ELF-1 (cell line): ENCODE data around the gene ATP6V1G1.

ENCODE experiments used
- DNase-seq: peaks from one replicate; pipeline ENCODE4 v3.0.0-alpha.2; 2016; ENCODE audit warnings: low read depth, low spot score

The ATP6V1G1 gene

DNA sequence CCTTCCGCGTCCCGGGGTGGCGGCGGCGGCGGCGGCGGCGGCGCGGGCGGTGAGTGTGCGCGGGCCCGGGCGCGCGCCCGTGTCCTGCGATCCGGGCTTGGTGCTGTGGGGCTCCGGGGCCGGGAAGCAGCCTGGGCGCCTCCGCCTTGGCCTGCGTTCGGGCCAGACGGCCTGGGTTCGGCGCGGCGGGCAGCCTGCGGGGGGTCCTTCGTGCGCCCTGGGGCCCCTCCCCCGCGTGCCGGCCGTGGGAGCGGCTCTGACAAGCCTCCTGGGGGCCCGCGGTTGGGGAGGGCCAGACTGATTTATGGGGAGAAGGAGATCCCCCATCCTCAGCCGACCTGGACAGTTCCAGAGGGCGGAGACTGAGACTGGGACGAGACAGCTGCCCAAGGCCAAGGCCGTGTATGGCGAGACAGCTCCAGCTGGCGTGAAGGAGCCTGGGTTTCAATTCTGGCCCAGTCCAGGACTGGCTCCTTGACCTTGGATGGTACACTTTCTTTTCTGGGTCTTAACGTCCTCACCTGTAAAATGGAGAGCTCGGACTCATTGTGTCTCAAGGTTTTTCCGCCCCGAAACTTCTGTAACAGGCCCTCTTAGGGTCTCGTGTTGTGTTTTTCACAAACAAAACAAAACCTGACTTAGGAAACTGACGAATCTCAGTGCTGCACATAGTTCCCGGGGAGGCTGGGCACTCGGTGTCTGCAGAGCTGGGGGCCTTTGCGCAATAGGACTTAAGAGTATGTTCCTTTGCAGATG, 24.1 kb downstream of the ATP6V1G1 start:
- DNase-seq: peak; percentile 55

DNA sequence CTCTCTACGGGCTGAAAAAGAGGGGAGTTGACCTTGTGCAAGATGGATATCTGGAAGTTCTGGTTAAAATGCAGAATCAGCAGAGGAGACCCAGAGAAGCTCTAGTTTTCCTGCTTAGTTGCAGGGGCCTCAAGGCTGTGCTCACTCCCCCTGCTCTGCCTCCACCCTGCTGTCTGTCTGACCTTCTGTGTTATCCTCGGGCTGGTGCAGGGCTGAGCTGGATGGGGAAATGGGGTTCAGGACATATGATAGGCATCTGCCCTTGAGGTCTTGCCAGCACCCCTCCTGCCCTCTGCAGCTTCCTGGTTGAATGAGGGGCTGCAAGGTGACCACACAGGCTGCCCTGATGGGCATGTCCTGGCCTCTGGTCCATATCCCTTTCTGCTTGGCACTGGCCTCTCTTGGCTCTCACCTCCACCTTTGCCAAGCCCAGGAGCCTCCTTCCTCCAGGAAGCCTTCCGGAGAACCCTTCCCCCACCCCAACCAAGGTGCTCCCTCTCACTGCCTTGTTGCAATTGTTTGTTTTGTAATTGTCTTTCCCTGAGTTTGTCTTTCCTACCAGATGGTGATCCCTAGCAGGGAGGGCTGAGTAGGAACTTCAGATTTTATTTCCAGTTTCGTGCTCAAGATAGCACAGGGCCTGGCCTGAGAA, 24.8 kb downstream of the ATP6V1G1 start:
- DNase-seq: no peak

DNA sequence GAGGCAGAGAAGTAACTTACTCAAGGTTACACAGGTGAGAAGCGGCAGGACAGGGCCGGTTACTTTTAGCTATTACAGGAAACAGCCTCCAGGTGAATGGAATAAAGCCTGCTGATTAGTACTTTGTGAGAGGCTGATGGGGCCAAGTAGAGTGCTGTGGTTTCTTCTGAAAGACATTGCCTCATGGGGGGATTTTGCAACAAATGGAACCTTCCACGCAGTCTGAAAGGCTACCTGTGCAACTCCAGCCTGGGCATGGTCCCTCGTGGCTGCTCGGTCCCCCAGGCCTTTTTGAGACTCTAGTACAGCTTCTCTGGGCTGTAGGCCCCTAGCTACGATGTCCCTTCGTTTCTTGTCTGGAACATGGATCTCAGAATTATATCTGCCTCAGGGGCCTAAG, 25.5 kb downstream of the ATP6V1G1 start:
- DNase-seq: peak; percentile 18

DNA sequence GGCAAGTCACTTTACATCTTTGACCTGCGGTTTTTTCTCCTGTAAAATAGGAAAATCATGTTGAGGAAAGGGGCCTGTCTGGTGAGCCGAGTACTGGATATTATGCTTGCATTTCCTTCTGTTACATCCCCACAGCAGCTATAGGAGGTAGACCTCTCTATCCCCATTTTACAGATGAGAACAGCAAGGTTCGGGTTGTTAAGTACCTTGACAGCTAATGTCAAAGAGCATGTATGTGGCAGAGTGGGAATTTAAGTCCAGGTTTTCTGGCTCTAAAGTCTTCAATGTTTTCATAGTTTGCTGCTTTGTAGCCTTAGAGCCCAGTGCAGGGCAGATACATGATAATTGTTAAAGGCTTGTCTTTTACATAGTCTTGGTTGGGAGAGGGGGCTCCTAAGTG, 26.4 kb downstream of the ATP6V1G1 start:
- no peak for DNase-seq

DNA sequence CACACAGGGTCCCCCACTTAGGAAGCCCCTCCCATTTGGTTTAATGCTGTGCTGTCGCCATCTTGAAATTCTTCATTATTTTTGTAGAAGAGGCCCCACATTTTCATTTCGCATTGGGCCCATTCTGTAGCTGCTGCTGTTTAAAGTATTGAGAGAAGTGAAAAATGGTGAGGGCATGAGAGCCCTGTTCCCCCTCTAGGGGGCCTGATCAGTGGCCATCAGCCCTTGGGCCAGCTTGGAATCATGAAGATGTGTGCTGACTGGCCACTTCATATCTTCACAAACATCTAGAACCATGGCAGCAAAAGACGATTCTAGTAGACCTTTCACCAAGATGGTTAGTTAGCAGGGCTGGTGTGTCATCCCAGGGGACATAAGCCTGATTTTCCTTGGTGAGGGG, 26.8 kb downstream of the ATP6V1G1 start:
- no peak for DNase-seq

DNA sequence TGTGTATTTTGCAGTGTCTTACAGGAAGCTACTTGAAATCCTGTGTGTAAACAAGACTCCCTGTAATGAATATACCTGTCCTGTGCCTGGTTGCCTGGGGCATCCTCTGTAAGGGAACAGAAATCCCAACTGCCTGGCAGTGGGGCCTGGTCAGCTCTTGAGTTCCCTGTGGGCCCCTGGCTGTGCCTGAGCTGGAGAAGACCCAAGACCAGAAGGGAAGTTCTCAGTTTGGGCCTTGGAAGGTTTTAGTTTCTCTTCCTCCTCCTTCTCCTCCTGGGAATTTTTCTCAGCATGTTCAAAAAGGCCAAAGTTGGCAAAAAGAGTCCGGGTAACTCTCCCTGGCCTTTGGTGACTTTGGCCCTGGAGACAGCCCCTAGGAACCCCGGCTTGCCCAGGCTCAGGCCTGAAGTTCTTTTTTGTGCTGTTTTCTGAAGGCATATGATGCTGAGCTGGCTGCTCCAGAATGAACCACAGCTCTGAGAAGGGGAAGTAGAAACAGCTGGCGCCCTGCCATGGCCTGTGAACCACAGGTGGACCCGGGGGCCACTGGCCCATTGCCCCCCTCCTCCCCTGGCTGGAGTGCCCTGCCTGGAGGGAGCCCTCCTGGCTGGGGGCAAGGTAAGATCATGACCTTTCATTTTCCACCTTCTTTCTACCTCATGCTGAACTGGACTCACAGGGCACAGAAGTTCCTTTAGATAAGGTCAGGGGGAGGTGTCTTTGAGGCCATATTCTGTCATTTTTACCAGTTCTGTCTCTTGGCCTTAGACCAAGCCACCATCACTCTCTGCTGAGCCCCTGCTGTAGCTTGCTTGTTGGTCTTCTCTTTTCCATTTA, 29.3 kb downstream of the ATP6V1G1 start:
- DNase-seq: no peak

DNA sequence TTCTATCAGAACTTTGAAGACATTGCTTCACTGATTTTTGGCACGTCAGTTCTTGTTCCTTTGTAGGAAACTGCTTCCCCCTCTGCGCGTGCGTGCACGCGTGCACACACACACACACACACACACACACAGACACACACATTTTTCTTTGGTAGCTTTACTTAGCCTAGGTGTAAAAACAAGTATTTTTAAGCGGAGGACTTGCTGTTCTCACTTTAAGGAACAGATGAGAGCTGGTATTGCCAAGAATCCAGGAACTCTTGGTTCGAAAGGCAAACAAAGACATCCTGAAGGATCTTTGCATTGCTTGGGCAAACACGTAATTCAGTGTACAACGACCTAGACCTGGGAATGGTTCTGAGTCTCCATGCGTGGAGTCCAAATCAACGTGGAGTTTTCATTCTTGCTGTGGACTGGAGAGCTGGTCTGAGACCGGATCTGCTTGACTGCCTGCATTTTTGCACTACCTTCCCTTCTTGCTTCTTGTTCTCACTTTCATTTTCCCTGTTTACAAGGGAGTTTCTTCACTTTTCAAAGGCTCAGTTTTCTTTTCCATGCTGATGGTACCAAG, 31.7 kb downstream of the ATP6V1G1 start:
- no peak for DNase-seq

DNA sequence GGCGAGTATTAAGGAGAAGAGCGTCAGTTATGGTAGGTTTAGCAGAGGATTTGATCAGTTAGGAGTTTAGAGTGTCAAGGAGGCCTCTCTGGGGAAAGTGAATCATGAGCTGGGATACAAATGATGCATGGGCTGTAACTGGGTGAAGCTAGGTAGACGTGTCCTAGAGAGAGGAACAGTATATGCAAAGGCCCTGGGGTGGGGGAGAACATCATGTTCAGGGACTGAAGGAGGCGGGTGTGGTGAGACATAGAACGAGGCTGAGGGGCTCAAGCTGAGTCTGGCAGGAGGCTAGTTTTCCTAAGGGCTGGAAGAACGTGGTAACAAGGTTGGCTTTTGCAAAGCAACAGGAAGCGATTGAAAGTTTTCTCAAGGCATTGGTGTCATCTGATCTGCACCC, 34.0 kb downstream of the ATP6V1G1 start:
- no peak for DNase-seq

DNA sequence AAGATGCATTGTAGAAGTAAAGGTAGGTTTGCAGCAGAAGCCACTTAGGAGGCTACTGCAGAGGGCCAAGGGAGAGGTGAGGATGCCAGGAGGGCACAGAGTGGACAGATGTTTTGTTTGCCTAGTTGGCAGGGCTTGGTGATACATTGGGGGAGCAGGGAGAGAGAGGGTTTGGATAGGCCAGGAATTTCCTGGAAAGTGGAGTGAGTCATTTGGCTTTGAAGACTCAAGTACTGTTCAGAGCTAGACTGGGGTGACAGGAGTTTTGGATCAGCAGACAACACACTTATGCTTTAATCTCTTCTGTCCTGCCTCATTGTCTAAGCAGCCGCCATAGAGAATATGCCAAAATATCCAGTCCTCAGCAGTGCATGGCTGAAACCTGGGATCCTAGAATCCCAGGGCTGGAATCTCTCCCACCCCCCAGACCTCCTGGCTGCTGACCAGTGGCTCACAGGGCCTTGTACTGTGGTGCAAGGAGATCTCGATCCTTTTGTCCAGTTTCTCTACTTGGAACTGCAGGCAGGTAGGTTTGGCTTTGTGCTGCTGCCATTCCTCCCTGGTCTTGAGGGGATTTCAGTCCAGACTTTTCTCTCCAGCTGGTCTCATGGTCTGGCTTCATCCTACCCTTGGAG, 34.5 kb downstream of the ATP6V1G1 start:
- DNase-seq: no peak

DNA sequence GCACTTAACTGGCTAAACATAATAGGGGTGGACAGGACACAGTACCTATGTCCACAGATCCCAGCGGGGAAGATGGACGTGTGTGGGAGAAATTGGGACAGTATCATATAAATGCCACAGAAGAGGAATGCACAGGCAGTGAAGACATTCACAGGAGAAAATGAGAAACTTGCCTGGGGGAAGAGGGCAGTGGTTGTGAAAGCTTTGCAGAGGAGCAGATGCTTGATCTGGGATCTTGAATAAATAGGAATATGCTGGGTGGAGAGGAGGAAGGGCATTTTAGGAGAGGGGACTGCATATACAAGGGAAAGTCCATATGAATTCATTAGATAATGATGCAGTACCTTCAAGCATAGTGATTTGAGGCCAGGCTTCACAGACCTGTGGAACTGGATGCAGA, 37.1 kb downstream of the ATP6V1G1 start:
- no peak for DNase-seq

DNA sequence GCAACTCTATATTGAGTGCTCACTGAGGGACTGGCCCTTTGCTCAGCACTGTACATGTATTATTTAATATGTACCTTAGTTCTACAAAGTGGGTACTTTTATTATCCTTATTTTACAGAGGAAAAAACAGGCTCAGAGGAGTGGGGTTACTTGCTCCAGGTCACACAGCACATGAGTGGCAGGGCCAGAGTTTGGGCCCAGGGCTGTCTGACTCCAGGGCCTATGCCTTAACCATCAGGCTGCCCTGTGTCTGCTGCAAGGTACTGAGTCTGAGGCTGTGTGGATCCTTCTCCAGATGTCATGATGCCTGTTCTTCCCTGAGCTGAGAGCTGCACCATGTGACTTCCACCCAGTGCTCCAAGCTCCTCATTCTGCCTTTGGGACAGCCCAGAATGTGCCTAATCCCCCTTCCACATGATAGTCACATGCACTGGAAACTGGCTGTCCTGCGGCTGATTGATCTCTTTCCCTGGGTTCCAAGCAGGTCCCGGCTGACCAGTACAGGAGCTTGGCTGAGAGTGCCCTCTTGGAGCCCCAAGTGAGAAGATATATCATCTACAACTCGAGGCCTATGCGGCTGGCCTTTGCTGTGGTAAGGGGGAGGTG, 38.9 kb downstream of the ATP6V1G1 start:
- no peak for DNase-seq

DNA sequence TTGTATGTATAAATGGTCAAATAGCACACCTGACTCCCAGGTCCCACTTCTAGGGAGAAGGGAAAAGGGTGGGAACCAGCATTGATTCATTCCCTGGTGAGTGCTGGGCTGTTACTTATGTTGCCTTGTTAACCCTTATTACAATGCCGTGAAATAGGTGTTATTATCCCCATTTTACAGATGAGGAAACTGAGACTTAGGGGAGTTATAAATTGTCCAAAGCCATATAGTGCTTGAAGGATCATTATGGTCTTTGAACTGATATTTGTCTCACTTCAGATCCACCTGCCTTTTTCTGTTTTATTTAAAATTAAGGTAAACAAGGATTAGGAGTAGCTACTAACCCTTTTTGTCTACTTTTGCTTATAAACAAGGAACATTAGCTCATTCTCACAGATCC, 40.0 kb downstream of the ATP6V1G1 start:
- no peak for DNase-seq

DNA sequence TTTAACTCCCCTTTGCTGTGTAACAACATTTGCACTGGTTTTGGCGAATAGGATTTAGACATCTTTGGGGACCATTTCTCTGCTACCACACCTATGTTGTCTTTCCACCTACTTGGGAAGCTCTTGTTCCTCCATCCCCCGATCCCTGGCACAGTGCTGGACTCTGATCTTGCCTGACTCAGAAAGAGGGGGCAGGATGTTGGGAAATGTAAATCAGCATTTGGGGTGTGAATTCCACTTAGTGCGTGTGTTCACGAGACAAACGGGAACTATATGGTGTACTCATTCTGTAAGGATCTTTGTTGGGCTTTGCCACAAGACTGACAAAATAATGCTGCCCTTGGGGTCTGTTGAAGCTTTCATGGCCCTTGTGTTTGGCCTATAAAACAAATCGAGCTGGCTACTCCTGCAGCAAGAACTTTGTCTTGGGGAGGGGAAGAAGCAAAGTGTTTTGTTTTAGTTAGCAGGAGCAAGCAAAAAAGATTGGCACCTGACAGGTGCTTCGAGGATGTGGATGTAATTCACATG, 42.1 kb downstream of the ATP6V1G1 start:
- DNase-seq: no peak

DNA sequence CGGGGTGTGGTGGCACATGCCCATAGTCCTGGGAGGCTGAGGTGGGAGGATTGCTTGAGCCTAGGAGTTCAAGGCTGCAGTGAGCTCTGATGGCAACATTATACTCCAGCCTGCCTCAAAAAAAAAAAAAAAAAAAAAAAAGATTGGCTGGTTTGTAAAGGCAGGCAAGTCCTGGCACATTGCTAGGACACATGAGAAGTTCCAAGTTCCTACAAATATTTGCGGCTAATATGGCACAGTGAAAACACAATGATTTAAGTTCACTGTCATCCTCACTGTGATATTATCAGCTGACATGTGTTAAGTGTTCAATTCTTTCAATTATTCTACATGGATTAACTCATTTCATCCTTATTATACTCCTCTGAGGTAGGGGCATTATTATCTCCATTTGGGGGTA, 43.6 kb downstream of the ATP6V1G1 start:
- DNase-seq: no peak

DNA sequence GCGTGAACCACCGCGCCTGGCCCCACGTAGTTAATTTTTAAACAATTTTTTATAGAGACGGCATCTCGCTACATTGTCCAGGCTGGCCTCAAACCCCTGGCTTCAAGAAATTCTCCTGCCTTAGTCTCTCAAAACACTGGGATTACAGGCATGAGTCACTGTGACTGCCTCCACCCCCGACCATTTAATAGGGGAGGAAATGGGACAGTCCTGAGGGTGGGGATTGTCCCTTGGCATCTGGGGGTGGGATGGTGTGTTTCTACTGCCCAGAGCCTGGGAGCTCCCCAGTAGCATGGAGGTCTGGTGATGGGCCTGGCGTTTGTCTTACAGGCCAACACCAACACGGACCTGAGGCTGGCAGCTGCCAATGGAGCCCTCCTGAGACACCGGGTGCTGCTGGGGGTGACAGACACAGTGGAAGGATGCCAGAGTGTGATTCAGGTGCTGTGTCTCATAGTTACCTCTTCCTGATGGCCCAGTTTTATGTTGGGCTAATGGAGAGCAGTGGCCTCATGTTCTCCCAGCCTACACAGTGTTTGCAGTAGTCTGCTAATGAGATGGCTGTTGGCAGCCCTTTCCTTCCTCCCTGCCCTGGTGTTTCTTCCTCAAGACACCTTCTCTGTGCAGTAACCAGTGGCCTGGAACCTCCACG, 46.0 kb downstream of the ATP6V1G1 start:
- DNase-seq: no peak

DNA sequence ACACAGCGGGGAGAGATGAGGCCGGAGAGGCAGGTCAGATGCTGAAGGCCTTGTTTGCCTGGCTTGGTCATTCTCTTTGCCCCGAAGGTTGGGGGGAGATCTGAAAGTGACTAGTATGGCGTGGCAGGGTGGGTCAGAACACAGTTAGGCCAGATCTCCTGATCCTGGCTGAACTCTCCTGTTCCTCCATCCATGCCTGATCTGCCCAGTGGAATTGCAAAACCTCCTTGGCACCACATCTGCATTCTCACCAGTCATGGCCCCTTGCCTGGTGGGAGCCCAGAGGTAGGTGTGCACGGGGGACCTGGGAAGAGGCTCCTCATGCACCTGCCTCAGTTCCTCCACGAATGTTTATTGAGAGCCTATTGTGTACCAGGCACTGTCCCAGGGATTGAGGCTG, 46.8 kb downstream of the ATP6V1G1 start:
- no peak for DNase-seq

DNA sequence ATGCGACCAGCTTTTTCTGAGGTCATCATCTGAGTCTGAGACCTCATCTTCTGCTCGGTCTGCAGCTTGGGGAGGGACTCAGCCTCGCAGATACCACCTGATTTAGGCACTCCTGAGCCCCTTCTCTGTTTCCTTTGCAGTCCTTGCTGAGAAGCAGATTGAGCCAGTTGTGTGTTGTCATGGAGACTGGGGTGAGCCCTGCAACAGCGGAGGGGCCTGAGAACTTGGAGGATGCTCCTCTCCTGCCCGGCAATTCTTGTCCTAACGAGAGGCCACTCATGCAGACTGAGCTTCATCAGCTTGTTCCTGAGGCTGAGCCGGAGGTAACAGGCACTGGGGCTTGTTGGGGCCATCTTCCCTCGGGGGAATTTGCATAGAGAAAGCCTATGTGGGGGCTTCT, 50.8 kb downstream of the ATP6V1G1 start:
- no peak for DNase-seq

DNA sequence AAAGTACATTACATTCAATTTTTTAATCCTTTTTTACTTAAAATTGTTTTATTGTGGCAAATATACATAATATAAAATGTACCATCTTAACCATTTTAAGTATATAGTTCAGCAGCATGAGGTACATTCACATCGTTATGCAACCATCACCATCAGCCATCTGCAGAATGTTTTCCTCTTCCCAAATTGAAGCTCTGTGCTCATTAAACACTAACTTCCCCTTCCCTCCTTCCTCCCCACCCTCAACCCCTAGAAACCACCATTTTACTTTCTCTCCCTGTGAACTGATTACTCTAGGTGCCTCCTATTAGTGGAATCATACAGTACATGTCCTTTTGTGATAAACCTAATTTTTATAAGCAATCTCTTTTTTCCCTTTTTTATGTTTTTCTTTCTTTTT, 54.4 kb downstream of the ATP6V1G1 start:
- no peak for DNase-seq

DNA sequence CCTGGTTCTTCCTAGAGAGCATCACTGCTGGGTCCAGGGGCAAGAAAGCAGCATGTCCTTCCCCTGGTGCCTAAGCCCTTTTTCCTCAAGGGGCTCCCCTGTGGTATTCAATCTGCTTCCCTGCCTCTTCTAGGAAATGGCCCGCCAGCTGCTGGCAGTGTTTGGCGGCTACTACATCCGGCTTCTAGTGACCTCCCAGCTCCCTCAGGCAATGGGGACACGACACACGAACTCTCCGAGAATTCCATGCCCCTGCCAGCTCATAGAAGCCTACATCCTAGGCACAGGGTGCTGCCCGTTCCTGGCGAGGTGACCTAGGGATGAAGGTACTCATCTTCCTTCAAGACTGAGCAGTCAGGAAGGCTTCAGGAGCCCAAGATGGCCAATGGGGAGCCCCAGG, 55.4 kb downstream of the ATP6V1G1 start:
- no peak for DNase-seq

DNA sequence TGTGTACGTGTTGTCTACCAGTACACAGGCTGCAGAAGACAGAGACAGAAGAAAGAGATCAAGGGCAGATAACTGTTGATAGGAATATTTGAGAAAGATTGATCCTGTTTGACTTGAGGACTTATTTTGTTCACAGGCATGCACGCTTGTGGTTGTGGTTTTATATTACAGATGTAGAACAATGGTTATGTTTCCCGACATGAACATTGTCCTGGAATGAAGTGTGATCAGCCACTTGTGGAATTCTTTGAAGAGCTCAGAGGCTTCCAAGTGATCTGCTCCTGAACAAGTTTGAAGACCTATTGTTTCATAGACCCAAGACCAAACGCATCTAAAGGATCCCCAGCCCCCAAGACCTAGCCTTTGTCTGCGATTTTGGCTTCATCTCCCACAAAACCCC, 56.3 kb downstream of the ATP6V1G1 start:
- DNase-seq: no peak
